K562 (cell line): ENCODE measurements around the gene TUBA1B.

ENCODE experiments used
- CTCF ChIP-seq, 3 experiments: IDR thresholded peaks in 2 of 3; conservative IDR thresholded peaks in 1 of 3; 2 replicates each; pipeline ENCODE4 v1.5.1; 2011 to 2012; ENCODE audit warnings: low read length in 3 of 3, mild to moderate bottlenecking in 3 of 3, control low read depth in 2 of 3, improper control_type of control experiment in 1 of 3, inconsistent platforms in 1 of 3, low read depth in 1 of 3, mixed read lengths in 1 of 3, moderate library complexity in 1 of 3; ENCODE audit not compliant: insufficient read depth in 2 of 3
- EZH2 ChIP-seq: IDR thresholded peaks from 2 replicates; pipeline ENCODE4 v1.6.1; 2012; ENCODE audit warnings: low read depth, mild to moderate bottlenecking, inconsistent platforms, low read length, borderline replicate concordance
- MAFF ChIP-seq: IDR thresholded peaks from 2 replicates; pipeline ENCODE4 v1.6.1; 2012; ENCODE audit warnings: low read length, improper control_type of control experiment
- TAF1 ChIP-seq: IDR thresholded peaks from 2 replicates; pipeline ENCODE4 v1.6.1; 2011; ENCODE audit warnings: mild to moderate bottlenecking, low read length, moderate library complexity; ENCODE audit not compliant: insufficient read depth, control insufficient read depth, severe bottlenecking; ENCODE audit errors: extremely low read depth
- ZFX ChIP-seq: sonication (generic); formaldehyde crosslinking; IDR thresholded peaks from 2 replicates; pipeline ENCODE4 v1.8.0; 2022; ENCODE audit warnings: mild to moderate bottlenecking, missing genetic modification reagents, moderate library complexity
- TF ChIP-seq, protein P1 (sequence below), 2 experiments: fragments of 450-650 bp in 1 of 2; sonication (generic) in 1 of 2; formaldehyde crosslinking in 1 of 2; IDR thresholded peaks in 1 of 2; conservative IDR thresholded peaks in 1 of 2; 2 replicates each; pipeline versions ENCODE4 v1.6.1 to v1.8.1; 2016 to 2023; ENCODE audit warnings: mild to moderate bottlenecking in 2 of 2, moderate library complexity in 2 of 2, inconsistent platforms in 1 of 2, missing genetic modification reagents in 1 of 2
- TF ChIP-seq, protein P2 (sequence below): fragments of 250-450 bp; sonication (Bioruptor Pico); IDR thresholded peaks from 2 replicates; pipeline ENCODE4 v1.8.0; 2022; ENCODE audit warnings: moderate library complexity, mild to moderate bottlenecking, inconsistent platforms

DNA sequence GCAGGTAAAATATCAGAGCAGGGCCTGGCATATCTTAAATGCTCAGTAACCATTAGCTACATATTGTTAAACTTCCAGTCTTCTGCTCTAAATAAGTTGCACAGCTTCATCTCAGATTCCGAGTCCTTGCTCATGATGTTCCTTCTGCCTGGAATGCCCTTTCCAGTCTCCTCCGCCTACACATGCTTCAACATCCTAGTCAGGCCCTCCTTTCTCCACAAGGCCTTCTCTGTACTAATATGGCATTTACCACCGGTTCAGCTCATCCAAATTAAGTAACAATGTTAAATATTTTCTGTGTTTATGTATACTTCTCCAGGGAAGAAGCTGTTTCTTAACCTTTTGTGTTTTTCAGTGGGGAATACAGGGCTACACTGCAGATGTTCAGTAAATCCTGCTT is 45.1 kb downstream of the TUBA1B start:
- TF ChIP-seq EZH2 (no peak), CTCF (IDR thresholded peaks at IDR 0.05 in 2 of 3, conservative IDR thresholded peaks at IDR 0.05 in 1 of 3; ENCODE audit: insufficient read depth in 2 of 3, low read depth in 1 of 3, low read length in 3 of 3) (no peak), ZFX (CRISPR knock-in tag) (no peak), TAF1 (no peak), MAFF (no peak)
- TF ChIP-seq, protein P1, sequence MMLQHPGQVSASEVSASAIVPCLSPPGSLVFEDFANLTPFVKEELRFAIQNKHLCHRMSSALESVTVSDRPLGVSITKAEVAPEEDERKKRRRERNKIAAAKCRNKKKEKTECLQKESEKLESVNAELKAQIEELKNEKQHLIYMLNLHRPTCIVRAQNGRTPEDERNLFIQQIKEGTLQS (IDR thresholded peaks at IDR 0.05), result no peak
- TF ChIP-seq, protein P1 (CRISPR knock-in tag; conservative IDR thresholded peaks at IDR 0.05), result no peak
- TF ChIP-seq, protein P2, sequence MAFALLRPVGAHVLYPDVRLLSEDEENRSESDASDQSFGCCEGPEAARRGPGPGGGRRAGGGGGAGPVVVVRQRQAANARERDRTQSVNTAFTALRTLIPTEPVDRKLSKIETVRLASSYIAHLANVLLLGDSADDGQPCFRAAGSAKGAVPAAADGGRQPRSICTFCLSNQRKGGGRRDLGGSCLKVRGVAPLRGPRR (CRISPR knock-in tag), result no peak
